DND-41 (cell line): ENCODE results near the gene ACTG1.

Source experiments
- ATAC-seq: fragments of 200-7000 bp; cut with Tn5 transposase; 3 replicates; pipeline ENCODE4 v1.9.1; 2021; ENCODE audit warnings: low read depth; ENCODE audit not compliant: insufficient read depth
- DNase-seq: peaks from one replicate; pipeline ENCODE4 v3.0.0-alpha.2; 2020
- H2AFZ ChIP-seq: 2 replicates; pipeline ENCODE4 v1.6.0; 2012; ENCODE audit warnings: low read depth, low read length
- H3K27ac ChIP-seq: 2 replicates; pipeline ENCODE4 v1.5.1; 2012; ENCODE audit warnings: low read length, inconsistent platforms
- H3K27me3 ChIP-seq: fragments of 200-600 bp; sonication (generic); 2 replicates; pipeline ENCODE4 v1.6.0; 2012; ENCODE audit warnings: low read length, mild to moderate bottlenecking, inconsistent platforms; ENCODE audit not compliant: insufficient read depth, poor library complexity
- H3K36me3 ChIP-seq: 2 replicates; pipeline ENCODE4 v1.5.1; 2012; ENCODE audit warnings: low read length, inconsistent platforms; ENCODE audit not compliant: insufficient read depth
- H3K4me1 ChIP-seq: 2 replicates; pipeline ENCODE4 v1.5.1; 2012; ENCODE audit warnings: mild to moderate bottlenecking, low read length; ENCODE audit not compliant: insufficient read depth
- H3K4me2 ChIP-seq: 2 replicates; pipeline ENCODE4 v1.6.0; 2012; ENCODE audit warnings: mild to moderate bottlenecking, moderate library complexity, low read length, inconsistent platforms; ENCODE audit not compliant: insufficient read depth
- H3K4me3 ChIP-seq, 2 experiments: fragments of 200-600 bp in 1 of 2; shearing (Covaris generic) in 1 of 2; 2 replicates each; pipeline ENCODE4 v1.5.1; 2012 to 2016; ENCODE audit warnings: inconsistent platforms in 2 of 2, low read length in 2 of 2, mild to moderate bottlenecking in 2 of 2, low read depth in 1 of 2, moderate library complexity in 1 of 2
- H3K79me2 ChIP-seq: 2 replicates; pipeline ENCODE4 v1.6.0; 2012; ENCODE audit warnings: low read length, inconsistent platforms; ENCODE audit not compliant: insufficient read depth
- H3K9ac ChIP-seq: 2 replicates; pipeline ENCODE4 v1.6.0; 2012; ENCODE audit warnings: low read depth, mild to moderate bottlenecking, inconsistent platforms, low read length, moderate library complexity
- H3K9me3 ChIP-seq: 2 replicates; pipeline ENCODE4 v1.5.1; 2012; ENCODE audit warnings: low read length, moderate library complexity, mild to moderate bottlenecking, inconsistent platforms; ENCODE audit not compliant: insufficient read depth, severe bottlenecking
- H4K20me1 ChIP-seq: 2 replicates; pipeline ENCODE4 v1.6.0; 2012; ENCODE audit warnings: low read length; ENCODE audit not compliant: insufficient read depth
- CTCF ChIP-seq: IDR thresholded peaks from 2 replicates; pipeline ENCODE4 v1.5.1; 2012; ENCODE audit warnings: borderline replicate concordance, low read length, moderate library complexity, mild to moderate bottlenecking; ENCODE audit not compliant: poor library complexity, severe bottlenecking; ENCODE audit errors: extremely low read depth
- EZH2 ChIP-seq: IDR thresholded peaks from 3 replicates; pipeline ENCODE4 v1.6.1; 2012; ENCODE audit warnings: borderline replicate concordance, low read depth, mild to moderate bottlenecking, moderate library complexity, low read length, inconsistent platforms; ENCODE audit not compliant: severe bottlenecking

Gene ACTG1

GRCh38 chr17:81529437-81529803, 16.8 kb upstream of the ACTG1 start:
- Histone ChIP-seq H3K9me3 (no peaks in the 10 kb centered on the region), H3K4me1 (no peaks in the 10 kb centered on the region), H3K4me2 (no peak overlapping the region), H2AFZ (no peak overlapping the region), H3K27me3 (no peaks in the 10 kb centered on the region), H3K36me3 (no peaks in the 10 kb centered on the region), H3K79me2 (no peaks in the 10 kb centered on the region), H4K20me1 (peaks cover 8% of the 10 kb centered on the region), H3K27ac (no peak overlapping the region), H3K9ac (no peak overlapping the region), H3K4me3 (no peak overlapping the region)
- no peak for ATAC-seq
- TF ChIP-seq CTCF (no peak), EZH2 (no peak)
- no peak for DNase-seq

GRCh38 chr17:81528651-81529436, 16.2 kb upstream of the ACTG1 start:
- no peak overlapping the region for H3K27ac ChIP-seq
- H4K20me1 ChIP-seq: peaks cover 5% of the 10 kb centered on the region; the same call in 1 of the 2 replicates
- H3K9me3 ChIP-seq: no peaks in the 10 kb centered on the region
- ATAC-seq (no peak), DNase-seq (no peak)
- no peaks in the 10 kb centered on the region for H3K36me3 ChIP-seq
- no peak overlapping the region for H2AFZ ChIP-seq
- H3K4me3 ChIP-seq: no peak overlapping the region
- no peak overlapping the region for H3K4me2 ChIP-seq
- H3K4me1 ChIP-seq: no peaks in the 10 kb centered on the region
- no peaks in the 10 kb centered on the region for H3K79me2 ChIP-seq
- H3K27me3 ChIP-seq: no peaks in the 10 kb centered on the region
- H3K9ac ChIP-seq: no peak overlapping the region
- TF ChIP-seq EZH2 (no peak), CTCF (no peak)

- no peak overlapping the region for H3K9ac ChIP-seq
- H3K4me2 ChIP-seq: no peak overlapping the region
- ATAC-seq: no peak
- H3K4me3 ChIP-seq: no peak overlapping the region
- no peak for DNase-seq
- no peaks in the 10 kb centered on the region for H3K9me3 ChIP-seq
- H3K27me3 ChIP-seq: no peaks in the 10 kb centered on the region
- no peak overlapping the region for H2AFZ ChIP-seq
- H3K36me3 ChIP-seq: no peaks in the 10 kb centered on the region
- TF ChIP-seq CTCF: no peak
- TF ChIP-seq EZH2: no peak
- H3K27ac ChIP-seq: no peak overlapping the region
- no peaks in the 10 kb centered on the region for H3K79me2 ChIP-seq
- peaks cover 9% of the 10 kb centered on the region; the same call in 1 of the 2 replicates for H4K20me1 ChIP-seq
- H3K4me1 ChIP-seq: no peaks in the 10 kb centered on the region
Observed at GRCh38 chr17:81528384-81528650, 15.7 kb upstream of the ACTG1 start.
